NCI-H2171 (cell line): Measurements from ENCODE around the gene MDN1.
"Not testable (repeated sequence)": the region's sequence is repeated elsewhere in the genome, so short reads cannot be mapped to it uniquely, and the experiment has no call there.

ENCODE experiments used
- DNase-seq: peaks from one replicate; lab custom pipeline; 2025; lab: John Stamatoyannopoulos, UW

MDN1 gene

DNA sequence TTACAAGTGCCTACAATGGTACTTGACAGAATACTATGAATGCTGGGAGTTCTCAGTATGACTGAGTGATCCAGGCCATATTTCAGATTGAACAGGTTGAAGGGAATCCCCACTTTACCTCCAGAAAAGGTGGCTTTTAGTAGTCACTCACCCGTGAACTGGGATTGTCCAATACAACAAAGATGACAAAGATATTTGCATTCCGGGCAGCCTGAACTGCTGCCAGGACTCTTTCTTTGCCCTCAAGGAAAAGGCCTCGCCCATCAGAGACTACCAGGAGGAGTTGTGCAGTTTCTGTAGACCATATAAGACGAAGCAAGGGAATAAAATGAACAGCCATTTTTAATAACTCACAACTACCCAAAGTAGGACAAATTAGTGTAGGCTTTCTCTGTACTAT is 174.7 kb downstream of the MDN1 start:
- DNase-seq, result no peak

DNA sequence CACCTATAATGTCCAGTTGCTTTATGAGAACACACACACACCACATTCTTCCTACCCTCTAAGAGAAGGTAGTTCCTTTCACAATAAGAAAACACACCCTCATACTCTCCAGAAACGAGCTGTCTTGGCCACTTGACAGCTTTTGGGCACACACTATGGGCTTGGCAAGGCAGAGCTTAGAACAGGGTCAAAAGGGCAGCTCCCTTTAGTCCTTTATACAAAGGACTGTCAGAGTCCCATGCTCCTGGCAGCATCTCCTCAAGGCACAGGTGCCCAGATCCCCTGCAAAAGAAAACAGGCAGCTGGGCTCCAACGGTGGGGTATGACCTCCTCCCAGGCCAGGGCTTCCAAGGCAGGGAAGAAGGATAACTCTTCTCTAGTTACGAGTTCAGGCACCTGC is 176.2 kb downstream of the MDN1 start:
- DNase-seq, result no peak

DNA sequence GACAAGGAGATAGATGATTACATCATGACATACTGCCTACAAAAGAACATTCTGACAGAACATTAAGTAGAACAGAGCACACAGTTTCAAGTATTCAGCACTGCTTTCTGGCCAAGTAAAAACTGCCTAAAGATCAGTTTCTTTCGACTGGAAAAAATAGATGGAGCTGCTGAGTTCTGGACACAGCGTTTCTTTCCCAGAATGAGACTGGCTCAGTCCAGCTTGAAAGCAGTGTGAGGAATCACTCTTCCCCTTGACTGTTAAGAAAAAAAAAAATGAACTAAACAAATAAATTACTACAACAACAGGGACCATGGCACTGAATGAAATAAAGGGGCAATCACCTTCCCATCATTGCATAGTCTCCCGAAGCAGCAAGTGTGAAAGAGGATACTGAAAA is 176.6 kb downstream of the MDN1 start:
- DNase-seq, result no peak

DNA sequence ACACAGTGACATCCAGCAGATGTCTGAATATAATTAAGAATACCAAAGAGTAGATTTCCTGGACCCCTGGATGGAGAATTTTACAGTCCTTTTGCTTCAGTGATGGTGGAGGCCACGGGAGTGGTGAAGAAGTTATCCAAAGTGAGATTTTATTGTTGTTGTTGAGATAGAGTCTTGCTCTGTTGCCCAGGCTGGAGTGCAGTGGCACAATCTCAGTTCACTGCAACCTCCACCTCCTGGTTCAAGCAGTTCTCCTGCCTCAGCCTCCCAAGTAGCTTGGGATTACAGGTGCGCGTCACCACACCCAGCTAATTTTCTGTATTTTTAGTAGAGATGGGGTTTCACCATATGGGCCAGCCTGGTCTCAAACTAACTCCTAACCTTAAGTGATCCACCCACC is 178.0 kb downstream of the MDN1 start:
- not testable (repeated sequence) for DNase-seq

DNA sequence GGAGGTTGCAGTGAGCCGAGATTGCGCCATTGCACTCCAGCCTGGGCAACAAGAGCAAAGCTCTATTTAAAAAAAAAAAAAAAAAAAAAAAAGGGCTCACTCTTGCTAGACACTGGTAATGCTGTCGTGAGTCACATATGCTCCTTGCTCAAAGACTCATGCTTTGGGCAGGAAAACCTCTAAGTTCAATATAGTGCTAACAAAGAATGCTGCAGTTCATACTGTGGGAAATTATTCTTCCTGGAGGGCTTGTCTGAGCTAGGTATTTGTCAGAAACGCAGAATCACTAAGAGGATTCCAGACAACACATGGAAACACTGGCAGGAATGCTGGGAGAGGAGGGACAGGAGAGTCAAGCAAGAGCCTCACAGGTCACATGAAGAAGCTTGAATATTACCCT is 178.8 kb downstream of the MDN1 start:
- no peak for DNase-seq

DNA sequence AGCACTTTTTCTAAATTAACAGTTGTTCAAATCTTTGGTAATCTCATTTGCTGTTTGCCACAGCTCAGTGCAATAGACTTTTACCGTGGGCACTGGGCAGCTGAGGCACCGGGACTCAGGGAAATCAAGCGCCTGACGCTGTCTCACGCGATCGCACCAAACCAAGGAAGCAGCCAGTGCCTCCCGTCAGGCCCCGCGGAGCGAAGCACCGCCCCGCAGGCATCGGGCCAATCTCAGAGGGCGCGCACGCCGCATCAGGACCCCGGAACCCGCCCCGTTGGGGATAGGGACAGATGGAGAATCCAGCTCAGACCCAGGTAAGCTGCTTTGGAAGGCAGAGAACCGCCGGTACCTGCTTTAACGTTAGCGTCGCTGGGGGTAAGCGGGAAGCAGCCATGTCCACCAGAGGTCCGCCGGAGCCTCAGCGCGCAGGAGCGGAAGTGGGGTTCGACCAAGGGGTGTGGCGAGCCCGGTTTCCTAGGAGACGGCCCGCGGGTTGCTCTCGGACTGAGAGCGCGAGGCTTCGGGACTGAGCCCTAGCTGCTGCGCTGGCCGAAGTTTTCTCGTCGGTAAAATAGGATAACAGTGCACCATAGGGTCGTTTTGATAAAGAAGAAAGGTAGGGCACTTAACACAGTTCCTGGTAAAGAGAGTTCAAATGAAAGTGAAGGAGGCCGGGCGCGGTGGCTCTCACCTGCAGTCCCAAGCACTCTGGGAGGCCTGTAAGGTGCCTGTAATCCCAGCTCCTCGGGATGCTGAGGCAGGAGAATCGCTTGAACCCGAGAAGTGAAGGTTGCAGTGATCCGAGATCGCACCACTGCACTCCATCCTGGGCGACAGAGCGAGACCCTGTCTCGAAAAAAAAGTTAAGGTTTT is 181.0 kb downstream of the MDN1 start, which contains the start of gene LYRM2:
LYRM2 (minus strand) TSS at position 428 of the 876 bp plus-strand sequence; CDS start at position 397, 31 bp downstream.
- DNase-seq, result peak; percentile 88

DNA sequence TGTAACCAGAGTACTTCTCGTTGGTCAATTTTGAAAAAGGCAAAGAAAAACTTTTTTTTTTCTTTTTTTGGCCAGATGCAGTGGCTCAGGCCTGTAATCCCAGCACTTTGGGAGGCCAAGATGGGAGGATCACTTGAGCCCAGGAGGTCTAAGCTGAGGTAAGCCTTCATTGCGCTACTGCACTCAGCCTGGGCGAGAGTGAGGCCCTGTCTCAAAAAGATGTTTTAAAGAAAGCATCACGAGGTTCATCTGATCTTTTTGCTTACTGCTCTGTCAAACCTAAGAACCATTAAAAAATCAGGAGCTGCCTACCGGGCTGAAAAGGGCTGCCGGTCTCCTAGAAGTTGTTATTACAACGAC is 181.7 kb downstream of the MDN1 start:
- DNase-seq, result no peak

DNA sequence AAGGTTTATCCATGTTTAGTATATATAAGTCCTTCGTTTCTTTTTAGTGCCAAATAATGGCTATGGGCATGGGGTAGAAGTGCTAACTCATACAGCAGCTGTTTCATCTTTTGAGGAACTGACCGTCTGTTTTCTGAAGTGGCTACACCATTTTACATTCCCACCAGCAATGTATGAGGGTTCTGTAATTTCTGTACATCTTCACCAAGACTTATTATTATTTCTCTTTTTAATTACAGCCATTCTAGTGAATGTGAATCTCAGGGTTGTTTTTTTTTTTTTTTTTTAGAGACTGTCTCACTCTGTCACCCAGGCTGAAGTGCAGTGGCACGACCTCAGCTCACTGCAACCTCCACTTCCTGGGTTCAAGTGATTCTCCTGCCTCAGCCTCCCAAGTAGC is 183.2 kb downstream of the MDN1 start:
- DNase-seq, result not testable (repeated sequence)

DNA sequence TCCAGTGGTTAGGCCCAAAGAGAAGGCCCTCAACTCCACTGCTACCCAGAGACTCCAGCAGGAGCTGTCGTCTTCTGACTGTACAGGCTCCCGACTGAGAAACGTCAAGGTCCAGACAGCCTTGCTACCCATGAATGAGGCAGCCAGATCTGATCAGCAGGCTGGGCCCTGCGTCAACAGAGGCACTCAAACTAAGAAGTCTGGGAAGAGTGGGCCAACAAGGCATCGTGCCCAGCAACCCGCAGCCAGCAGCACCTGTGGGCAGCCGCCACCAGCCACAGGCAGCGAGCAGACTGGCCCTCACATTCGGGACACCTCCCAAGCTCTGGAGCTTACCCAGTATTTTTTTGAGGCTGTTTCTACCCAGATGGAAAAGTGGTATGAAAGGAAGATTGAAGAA is 189.1 kb downstream of the MDN1 start:
- DNase-seq, result no peak

DNA sequence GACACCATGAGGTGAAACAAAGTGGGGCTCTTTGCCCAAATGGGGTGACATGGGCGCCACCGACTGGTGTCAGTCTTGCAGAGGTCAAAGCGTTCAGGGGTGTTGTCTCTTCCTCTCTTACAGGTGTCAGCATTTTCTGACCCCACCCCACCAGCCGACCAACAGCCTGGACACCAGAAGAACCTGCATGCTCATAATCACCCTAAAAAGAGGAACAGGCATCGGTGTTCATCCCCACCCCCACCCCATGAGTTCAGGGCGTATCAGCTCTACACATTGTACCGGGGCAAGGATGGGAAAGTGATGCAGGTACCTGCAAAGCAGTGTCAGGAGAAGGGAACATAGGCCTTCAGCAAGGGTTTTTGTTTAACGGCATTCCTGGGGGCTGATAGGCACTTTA is 195.8 kb downstream of the MDN1 start:
- no peak for DNase-seq

DNA sequence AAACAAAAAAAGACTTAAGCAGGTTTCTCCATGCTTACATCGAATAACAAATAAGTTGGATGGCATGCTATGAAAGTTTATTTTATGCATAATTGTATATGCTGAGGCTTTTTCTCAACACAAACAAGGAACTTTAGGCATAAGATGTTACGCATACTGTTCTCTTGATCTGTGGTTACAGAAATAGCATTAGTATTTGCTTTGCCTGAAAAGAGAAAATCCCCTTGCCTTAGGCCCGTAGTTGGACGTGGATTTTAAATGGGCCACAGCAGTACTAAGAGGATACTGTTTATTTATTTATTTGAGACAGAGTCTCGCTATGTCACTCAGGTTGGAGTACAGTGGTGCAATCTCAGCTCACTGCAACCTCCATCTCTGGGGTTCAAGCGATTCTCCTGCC is 200.0 kb downstream of the MDN1 start:
- no peak for DNase-seq

DNA sequence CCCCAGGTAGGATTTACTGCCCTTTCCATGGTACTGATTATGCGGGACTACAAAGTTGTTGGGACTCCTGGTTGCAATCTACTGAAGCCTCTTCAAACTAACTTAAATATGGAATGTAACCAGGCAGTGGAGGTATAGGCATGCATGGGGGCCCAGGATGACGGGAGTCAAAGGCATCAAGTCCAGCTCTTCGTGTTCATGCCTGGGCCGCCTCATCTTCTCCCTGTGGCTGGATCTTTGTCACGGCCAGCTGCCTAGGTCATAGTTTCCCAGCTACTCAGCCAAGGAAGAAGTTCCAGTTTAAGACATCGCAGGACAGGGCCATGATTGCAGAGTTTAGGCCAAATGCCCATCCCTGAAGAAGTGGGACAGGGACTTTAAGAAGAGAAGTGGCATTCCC is 201.6 kb downstream of the MDN1 start:
- no peak for DNase-seq

DNA sequence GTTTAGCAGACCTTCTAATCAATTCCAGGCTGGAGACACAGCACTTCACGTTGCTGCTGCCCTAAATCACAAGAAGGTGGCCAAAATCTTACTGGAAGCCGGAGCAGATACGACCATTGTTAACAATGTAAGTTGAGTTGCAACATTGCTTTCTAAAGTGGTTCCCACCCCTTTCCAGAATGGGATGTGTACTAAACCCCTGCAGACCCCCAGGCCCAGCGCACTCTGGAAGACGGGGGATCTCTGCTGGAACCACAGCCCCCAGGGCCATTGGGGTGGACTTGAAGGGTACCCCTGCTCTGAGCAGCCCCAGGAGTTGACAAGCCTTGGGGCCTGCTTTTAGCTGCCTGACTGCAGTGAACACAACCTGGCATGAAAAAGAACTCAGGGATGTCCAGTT is 203.1 kb downstream of the MDN1 start:
- no peak for DNase-seq

DNA sequence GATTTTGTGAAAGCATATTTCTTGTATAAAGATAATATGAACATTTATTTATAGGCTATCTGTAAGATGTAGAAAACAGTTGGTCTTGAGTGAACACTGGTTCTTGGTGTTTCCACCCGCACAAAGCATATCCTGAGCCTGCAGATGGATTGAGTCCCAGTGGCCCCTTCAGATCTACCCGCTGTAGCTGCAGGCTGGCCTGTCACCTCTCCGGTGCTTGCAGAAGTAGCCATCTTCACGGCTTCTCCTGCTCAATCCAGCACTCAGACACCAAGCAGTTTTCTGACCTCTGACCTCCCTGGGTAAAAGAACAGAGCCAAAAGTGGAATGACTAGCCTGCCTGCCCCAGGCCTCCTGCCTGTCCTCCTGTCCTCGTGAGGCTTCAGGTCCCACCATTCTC is 203.7 kb downstream of the MDN1 start:
- DNase-seq, result no peak

DNA sequence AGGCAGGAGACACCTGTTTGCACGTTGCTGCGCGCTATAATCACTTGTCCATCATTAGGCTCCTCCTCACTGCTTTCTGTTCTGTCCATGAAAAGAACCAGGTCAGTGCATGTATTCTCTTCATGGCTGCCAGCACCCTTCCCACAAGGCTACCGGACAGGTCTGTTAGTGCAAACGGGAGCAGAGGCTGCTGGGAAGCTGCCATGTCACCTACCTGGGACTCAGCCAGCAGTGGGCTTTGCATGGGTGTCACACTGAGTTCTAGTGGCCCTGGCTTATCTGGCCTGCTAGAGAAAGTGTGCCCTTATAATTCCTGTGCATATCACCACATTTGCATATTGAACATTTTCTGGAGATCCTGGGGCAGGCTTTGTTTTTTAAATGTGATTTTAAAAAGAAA is 205.8 kb downstream of the MDN1 start:
- no peak for DNase-seq

DNA sequence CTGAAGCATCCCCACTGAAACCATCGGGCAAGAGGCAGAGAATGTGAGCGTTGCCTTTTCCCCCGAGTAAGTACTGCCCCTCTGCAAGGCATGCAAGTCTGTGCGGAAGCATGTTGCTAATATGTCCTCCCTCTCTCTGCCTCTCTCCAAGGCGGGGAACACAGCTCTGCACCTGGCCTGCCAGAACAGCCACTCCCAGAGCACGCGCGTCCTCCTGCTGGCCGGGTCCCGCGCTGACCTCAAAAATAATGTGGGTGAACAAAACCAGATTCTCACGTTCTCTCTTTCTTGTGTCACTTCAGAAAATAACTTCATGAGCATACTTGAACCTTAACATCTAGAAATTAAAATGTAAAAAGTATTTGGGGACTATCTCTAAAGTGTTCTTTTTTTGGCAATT is 207.5 kb downstream of the MDN1 start:
- DNase-seq, result no peak

DNA sequence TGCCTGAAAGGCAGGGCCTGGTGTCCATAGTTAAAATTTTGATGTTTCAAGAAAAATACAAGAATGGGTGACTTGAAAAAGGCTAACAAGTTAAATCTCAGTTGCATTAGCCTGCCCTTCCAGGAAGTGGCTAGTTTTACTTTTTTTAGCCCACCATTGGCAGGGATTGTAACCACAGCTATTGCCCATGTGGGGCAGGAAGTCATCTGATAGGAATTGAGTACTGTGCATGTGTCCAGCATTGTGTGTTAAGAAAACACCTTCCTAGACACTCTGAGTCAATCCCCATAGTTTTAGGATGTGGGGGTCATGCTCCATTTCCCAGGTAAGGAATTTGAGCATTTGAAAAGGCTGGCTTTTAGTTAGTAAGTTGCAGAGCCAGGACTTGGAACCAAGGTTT is 207.9 kb downstream of the MDN1 start:
- DNase-seq, result no peak

DNA sequence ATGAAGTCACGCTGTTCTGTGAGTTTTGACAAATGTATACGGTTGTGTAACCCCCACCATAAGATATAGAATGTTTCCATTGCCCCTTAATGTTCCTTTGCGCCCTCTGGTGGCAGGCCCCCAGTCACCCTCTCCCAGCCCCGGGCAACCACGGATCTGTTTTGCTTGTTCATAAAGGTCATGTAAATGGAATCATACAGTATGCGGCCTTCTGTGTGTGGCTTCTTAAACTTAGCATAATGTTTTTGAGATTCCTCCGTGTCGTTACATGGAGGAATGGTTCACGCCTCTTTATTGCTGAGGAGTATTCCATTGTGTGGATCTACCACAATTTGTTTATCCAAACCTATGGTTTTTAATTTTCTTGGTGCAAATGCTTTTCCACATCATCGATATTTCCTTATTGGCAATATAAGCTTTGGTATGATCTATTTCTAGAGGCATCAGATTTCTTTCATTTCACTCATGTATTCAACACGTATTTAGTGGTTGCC is 209.4 kb downstream of the MDN1 start:
- DNase-seq, result peak; percentile 22

DNA sequence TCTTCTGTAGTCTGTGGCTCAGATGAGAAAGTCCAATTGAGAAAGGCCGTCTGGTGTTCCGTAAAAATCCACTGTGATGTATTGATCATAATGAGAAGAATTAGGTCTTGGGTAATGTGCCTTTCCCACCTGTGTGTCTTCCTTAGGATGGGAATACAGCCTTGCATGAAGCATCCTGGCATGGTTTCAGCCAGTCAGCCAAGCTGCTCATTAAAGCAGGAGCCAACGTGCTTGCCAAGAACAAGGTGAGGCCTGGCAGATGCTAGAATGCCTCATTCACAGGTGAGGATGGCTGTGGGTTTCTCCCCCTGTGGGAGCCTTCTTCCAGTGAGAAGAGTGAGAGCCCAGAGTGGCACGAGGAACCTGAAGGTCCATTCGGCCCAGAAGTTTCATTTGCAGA is 213.7 kb downstream of the MDN1 start:
- DNase-seq, result no peak

DNA sequence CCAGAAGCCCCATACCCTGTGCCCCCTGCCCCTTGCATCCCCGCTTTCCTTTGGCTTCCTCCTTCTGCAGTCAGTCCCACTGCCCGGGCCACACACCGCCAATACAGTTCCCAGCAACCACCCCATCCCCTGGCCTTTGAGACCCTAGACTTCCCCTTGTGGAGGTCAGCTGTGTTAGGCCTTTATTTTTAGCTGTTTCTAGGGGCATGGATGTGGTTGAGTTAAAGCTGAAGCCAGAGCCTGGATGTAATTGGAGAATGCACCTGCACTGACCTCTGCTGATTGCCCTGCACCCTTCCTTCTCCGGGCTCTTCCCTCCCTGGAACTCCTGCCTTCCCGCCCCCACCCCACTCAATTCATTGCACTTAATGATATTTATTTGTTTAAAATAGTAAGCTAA is 214.9 kb downstream of the MDN1 start:
- no peak for DNase-seq

DNA sequence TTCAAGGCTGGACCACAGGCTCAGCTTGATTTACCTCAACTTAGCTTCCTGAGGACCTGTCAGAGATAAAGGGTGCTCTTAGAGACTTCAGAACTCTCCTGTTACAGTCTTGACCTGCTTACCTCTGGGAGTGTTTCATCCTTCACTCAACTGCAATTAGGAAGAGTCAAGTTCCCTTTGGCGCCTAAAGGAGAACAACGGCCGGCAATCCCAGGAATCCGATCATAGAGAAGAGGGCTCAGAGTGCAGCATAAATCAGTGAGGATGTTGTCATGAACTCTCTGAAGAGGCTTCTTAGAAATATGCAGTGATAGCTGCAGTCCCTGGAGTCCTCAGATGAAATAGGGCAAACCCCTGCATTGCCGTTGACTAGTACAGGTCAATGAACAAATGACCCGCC is 217.4 kb downstream of the MDN1 start:
- no peak for DNase-seq

DNA sequence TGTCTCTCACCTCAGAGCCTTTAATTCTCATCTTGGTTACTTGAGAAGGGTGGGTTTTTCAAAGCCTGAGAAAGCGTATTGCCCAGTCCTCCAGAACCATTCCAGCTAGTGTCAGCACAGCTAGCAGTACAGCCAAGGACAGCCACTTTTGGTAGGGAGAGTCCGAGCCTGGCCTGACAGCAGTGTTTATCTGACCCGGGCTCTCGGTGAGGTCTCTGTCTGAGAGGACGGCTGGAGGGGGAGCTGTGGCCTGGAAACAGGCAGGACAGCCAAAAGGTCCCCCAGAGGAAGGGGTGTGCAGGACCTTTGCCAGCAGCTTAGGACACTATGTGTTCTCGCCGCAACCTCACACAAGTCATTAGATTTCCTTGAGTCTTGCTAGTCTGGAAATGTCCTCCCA is 219.9 kb downstream of the MDN1 start:
- no peak for DNase-seq

DNA sequence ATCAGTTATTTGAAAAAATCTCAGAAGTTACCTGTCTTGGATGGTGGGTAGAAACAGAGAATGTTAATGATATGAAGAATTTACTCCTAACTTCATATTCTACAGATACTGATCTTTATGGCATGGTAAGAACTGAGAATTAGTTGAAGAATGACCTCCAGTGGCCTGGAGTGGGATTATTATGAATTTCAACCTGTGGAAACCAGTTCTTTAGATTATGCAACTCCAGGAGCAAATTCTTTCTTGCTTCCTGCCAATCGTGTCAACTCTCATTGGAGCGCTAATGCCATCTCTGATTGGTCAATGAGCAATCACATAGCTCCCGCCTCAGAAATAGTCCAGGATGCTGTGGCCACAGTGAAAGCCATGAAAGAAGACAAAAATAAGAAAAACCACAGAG is 221.6 kb downstream of the MDN1 start:
- peak; percentile 12 for DNase-seq

DNA sequence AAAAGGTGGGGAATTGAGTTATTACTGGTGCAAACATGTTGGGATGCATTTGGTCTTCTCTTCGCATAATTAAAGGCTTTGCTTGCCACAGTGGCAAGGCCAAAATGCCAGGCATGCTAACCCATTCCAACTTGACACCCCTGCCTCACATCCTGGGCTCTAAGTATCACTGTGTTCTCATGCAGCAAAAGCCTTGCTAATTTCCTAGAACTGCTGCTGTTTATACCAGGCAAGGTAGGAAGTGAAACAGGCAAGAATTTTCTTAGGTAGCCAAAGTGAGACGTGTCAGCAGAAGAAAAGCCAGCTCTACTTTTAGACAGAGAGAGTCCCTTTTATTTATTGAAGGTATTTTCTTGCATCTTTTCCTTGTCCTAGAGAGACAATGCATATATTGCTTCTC is 222.2 kb downstream of the MDN1 start:
- no peak for DNase-seq
